Activated naive CD8-positive, alpha-beta T cell (primary cell): ENCODE results near the gene WDR45B.
"Not testable (repeated sequence)": the region's sequence is repeated elsewhere in the genome, so short reads cannot be mapped to it uniquely, and the experiment has no call there.

ENCODE experiments used
- H3K27ac Mint-ChIP-seq: one replicate; pipeline ENCODE4 v1.8.0; 2021; ENCODE audit warnings: mixed read lengths
- H3K27me3 Mint-ChIP-seq: one replicate; pipeline ENCODE4 v1.8.0; 2021; ENCODE audit warnings: mixed read lengths
- H3K36me3 Mint-ChIP-seq: one replicate; pipeline ENCODE4 v1.8.0; 2021; ENCODE audit warnings: mixed read lengths
- H3K4me1 Mint-ChIP-seq: one replicate; pipeline ENCODE4 v1.8.0; 2021; ENCODE audit warnings: low read depth, mixed read lengths
- H3K4me3 Mint-ChIP-seq: one replicate; pipeline ENCODE4 v1.8.0; 2021; ENCODE audit warnings: mild to moderate bottlenecking, mixed read lengths
- H3K9me3 Mint-ChIP-seq: one replicate; pipeline ENCODE4 v1.8.0; 2021; ENCODE audit warnings: low read depth, mixed read lengths

WDR45B gene

GRCh38 chr17:82655038-82655479 is 6.8 kb upstream of the WDR45B start:
- Mint-ChIP-seq H3K27ac (no peak overlapping the region), H3K36me3 (peaks cover 3% of the 10 kb centered on the region), H3K4me3 (no peak overlapping the region), H3K4me1 (no peaks in the 10 kb centered on the region), H3K9me3 (no peaks in the 10 kb centered on the region), H3K27me3 (no peaks in the 10 kb centered on the region)

GRCh38 chr17:82654611-82655010 is 6.4 kb upstream of the WDR45B start:
- H3K9me3 Mint-ChIP-seq, H3K27me3 Mint-ChIP-seq, H3K36me3 Mint-ChIP-seq, H3K27ac Mint-ChIP-seq, H3K4me1 Mint-ChIP-seq, H3K4me3 Mint-ChIP-seq: not testable (repeated sequence)

GRCh38 chr17:82653651-82654528 is 5.6 kb upstream of the WDR45B start:
- peaks cover 3% of the 10 kb centered on the region for H3K36me3 Mint-ChIP-seq
- H3K4me1 Mint-ChIP-seq: peaks cover 2% of the 10 kb centered on the region
- no peaks in the 10 kb centered on the region for H3K27me3 Mint-ChIP-seq
- no peak overlapping the region for H3K4me3 Mint-ChIP-seq
- no peaks in the 10 kb centered on the region for H3K9me3 Mint-ChIP-seq
- H3K27ac Mint-ChIP-seq: no peak overlapping the region

- H3K4me1 Mint-ChIP-seq: peaks cover 15% of the 10 kb centered on the region
- H3K9me3 Mint-ChIP-seq: no peaks in the 10 kb centered on the region
- no peaks in the 10 kb centered on the region for H3K36me3 Mint-ChIP-seq
- no peak overlapping the region for H3K4me3 Mint-ChIP-seq
- H3K27me3 Mint-ChIP-seq: no peaks in the 10 kb centered on the region
- H3K27ac Mint-ChIP-seq: no peak overlapping the region
Observed at GRCh38 chr17:82650723-82651122, 2.5 kb upstream of the WDR45B start.

GRCh38 chr17:82649501-82650261 is 1.4 kb upstream of the WDR45B start:
- Mint-ChIP-seq H3K27me3 (no peaks in the 10 kb centered on the region), H3K4me3 (peak overlapping the region; percentile 53), H3K4me1 (peaks cover 20% of the 10 kb centered on the region), H3K9me3 (no peaks in the 10 kb centered on the region), H3K36me3 (no peaks in the 10 kb centered on the region), H3K27ac (no peak overlapping the region)

GRCh38 chr17:82648742-82649331 is 593 bp upstream of the WDR45B start:
- peaks cover 25% of the 10 kb centered on the region for H3K4me1 Mint-ChIP-seq
- H3K27ac Mint-ChIP-seq: no peak overlapping the region
- H3K4me3 Mint-ChIP-seq: no peak overlapping the region
- H3K36me3 Mint-ChIP-seq: peaks cover 1% of the 10 kb centered on the region
- no peaks in the 10 kb centered on the region for H3K9me3 Mint-ChIP-seq
- H3K27me3 Mint-ChIP-seq: no peaks in the 10 kb centered on the region

- H3K9me3 Mint-ChIP-seq: no peaks in the 10 kb centered on the region
- no peaks in the 10 kb centered on the region for H3K27me3 Mint-ChIP-seq
- peaks cover 2% of the 10 kb centered on the region for H3K36me3 Mint-ChIP-seq
- peaks cover 26% of the 10 kb centered on the region for H3K4me1 Mint-ChIP-seq
- H3K27ac Mint-ChIP-seq: no peak overlapping the region
- peak overlapping the region; percentile 85 for H3K4me3 Mint-ChIP-seq
Observed at GRCh38 chr17:82647593-82648164, 565 bp downstream of the WDR45B start.

GRCh38 chr17:82645516-82645915 is 2.7 kb downstream of the WDR45B start:
- Mint-ChIP-seq H3K4me3 (peak overlapping the region; percentile 85), H3K4me1 (peaks cover 27% of the 10 kb centered on the region), H3K9me3 (no peaks in the 10 kb centered on the region), H3K36me3 (peaks cover 2% of the 10 kb centered on the region), H3K27me3 (no peaks in the 10 kb centered on the region), H3K27ac (peak overlapping the region; percentile 41)

- H3K4me3 Mint-ChIP-seq: no peak overlapping the region
- no peak overlapping the region for H3K27ac Mint-ChIP-seq
- H3K9me3 Mint-ChIP-seq: no peaks in the 10 kb centered on the region
- peaks cover 4% of the 10 kb centered on the region for H3K36me3 Mint-ChIP-seq
- no peaks in the 10 kb centered on the region for H3K27me3 Mint-ChIP-seq
- peaks cover 30% of the 10 kb centered on the region for H3K4me1 Mint-ChIP-seq
Observed at GRCh38 chr17:82644148-82644547, 4.1 kb downstream of the WDR45B start.

- no peaks in the 10 kb centered on the region for H3K27me3 Mint-ChIP-seq
- H3K9me3 Mint-ChIP-seq: no peaks in the 10 kb centered on the region
- H3K27ac Mint-ChIP-seq: no peak overlapping the region
- peaks cover 10% of the 10 kb centered on the region for H3K36me3 Mint-ChIP-seq
- H3K4me3 Mint-ChIP-seq: no peak overlapping the region
- peaks cover 35% of the 10 kb centered on the region for H3K4me1 Mint-ChIP-seq
Observed at GRCh38 chr17:82642022-82642421, 6.2 kb downstream of the WDR45B start.

- H3K4me3 Mint-ChIP-seq: no peak overlapping the region
- no peaks in the 10 kb centered on the region for H3K27me3 Mint-ChIP-seq
- no peak overlapping the region for H3K27ac Mint-ChIP-seq
- no peaks in the 10 kb centered on the region for H3K9me3 Mint-ChIP-seq
- H3K36me3 Mint-ChIP-seq: peaks cover 15% of the 10 kb centered on the region
- peaks cover 25% of the 10 kb centered on the region for H3K4me1 Mint-ChIP-seq
Observed at GRCh38 chr17:82640036-82640435, 8.2 kb downstream of the WDR45B start.

GRCh38 chr17:82639628-82640027 is 8.6 kb downstream of the WDR45B start:
- Mint-ChIP-seq H3K4me3 (no peak overlapping the region), H3K36me3 (peaks cover 15% of the 10 kb centered on the region), H3K4me1 (peaks cover 27% of the 10 kb centered on the region), H3K9me3 (no peaks in the 10 kb centered on the region), H3K27me3 (no peaks in the 10 kb centered on the region), H3K27ac (no peak overlapping the region)

GRCh38 chr17:82638183-82638773 is 10.0 kb downstream of the WDR45B start:
- peaks cover 29% of the 10 kb centered on the region for H3K4me1 Mint-ChIP-seq
- H3K27me3 Mint-ChIP-seq: no peaks in the 10 kb centered on the region
- H3K9me3 Mint-ChIP-seq: no peaks in the 10 kb centered on the region
- no peak overlapping the region for H3K4me3 Mint-ChIP-seq
- H3K27ac Mint-ChIP-seq: no peak overlapping the region
- H3K36me3 Mint-ChIP-seq: peaks cover 13% of the 10 kb centered on the region
